HG03521 (cell line): ENCODE measurements around the gene TSPAN9.

ENCODE experiments used
- ATAC-seq: cut with Tn5 transposase; IDR thresholded peaks from one replicate; pipeline ENCODE4 v1.9.1; 2021; ENCODE audit warnings: mild to moderate bottlenecking, moderate library complexity; ENCODE audit not compliant: unreplicated experiment

TSPAN9 gene

GRCh38 chr12:3308063-3308462 is 230.9 kb downstream of the TSPAN9 start:
- no peak for ATAC-seq

GRCh38 chr12:3308609-3309008 is 231.4 kb downstream of the TSPAN9 start:
- no peak for ATAC-seq

- ATAC-seq = no peak
These were observed 232.6 kb downstream of the TSPAN9 start for GRCh38 chr12:3309805-3310204.

GRCh38 chr12:3310271-3311026 is 233.3 kb downstream of the TSPAN9 start:
- no peak for ATAC-seq

- ATAC-seq = no peak
These were observed 233.8 kb downstream of the TSPAN9 start for GRCh38 chr12:3311027-3311402.

GRCh38 chr12:3311491-3312103 is 234.4 kb downstream of the TSPAN9 start:
- no peak for ATAC-seq

- ATAC-seq = no peak
These were observed 235.9 kb downstream of the TSPAN9 start for GRCh38 chr12:3313066-3313465.

- no peak for ATAC-seq
These were observed 236.8 kb downstream of the TSPAN9 start for GRCh38 chr12:3313675-3314663.

- ATAC-seq = no peak
These were observed 238.1 kb downstream of the TSPAN9 start for GRCh38 chr12:3315201-3315661.

GRCh38 chr12:3316776-3317480 is 239.7 kb downstream of the TSPAN9 start:
- ATAC-seq = no peak

- ATAC-seq = no peak
These were observed 240.3 kb downstream of the TSPAN9 start for GRCh38 chr12:3317481-3317815.

- no peak for ATAC-seq
These were observed 240.8 kb downstream of the TSPAN9 start for GRCh38 chr12:3317841-3318501.

- no peak for ATAC-seq
These were observed 242.7 kb downstream of the TSPAN9 start for GRCh38 chr12:3319723-3320492.

GRCh38 chr12:3320881-3321509 is 243.8 kb downstream of the TSPAN9 start:
- ATAC-seq = no peak

- no peak for ATAC-seq
These were observed 244.7 kb downstream of the TSPAN9 start for GRCh38 chr12:3321881-3322280.

GRCh38 chr12:3323002-3323685 is 246.0 kb downstream of the TSPAN9 start:
- ATAC-seq = no peak

- no peak for ATAC-seq
These were observed 248.6 kb downstream of the TSPAN9 start for GRCh38 chr12:3325736-3326135.

GRCh38 chr12:3326156-3326849 is 249.1 kb downstream of the TSPAN9 start:
- ATAC-seq = no peak
